D341Med (cell line): Measurements from ENCODE around the gene OSBPL1A.
A peak's percentile ranks its signal among the peaks of the same experiment; 100 is the strongest.
"Not testable (repeated sequence)": the region's sequence is repeated elsewhere in the genome, so short reads cannot be mapped to it uniquely, and the experiment has no call there.

Experiments used
- DNase-seq: peaks from one replicate; pipeline ENCODE4 v3.0.0; 2012; ENCODE audit warnings: low spot score

OSBPL1A gene

GRCh38 chr18:24185805-24186204, 211.8 kb downstream of the OSBPL1A start:
- no peak for DNase-seq

GRCh38 chr18:24181806-24182205, 215.8 kb downstream of the OSBPL1A start:
- no peak for DNase-seq

- no peak for DNase-seq
Measured at GRCh38 chr18:24180048-24180447, 217.6 kb downstream of the OSBPL1A start.

GRCh38 chr18:24177499-24178133, 220.0 kb downstream of the OSBPL1A start:
- no peak for DNase-seq

- DNase-seq: peak; percentile 88
Measured at GRCh38 chr18:24176727-24177416, 220.8 kb downstream of the OSBPL1A start.

- no peak for DNase-seq
Measured at GRCh38 chr18:24173997-24174396, 223.6 kb downstream of the OSBPL1A start.

- DNase-seq: no peak
Measured at GRCh38 chr18:24170360-24170759, 227.3 kb downstream of the OSBPL1A start.

- DNase-seq: no peak
Measured at GRCh38 chr18:24168496-24168895, 229.1 kb downstream of the OSBPL1A start.

- no peak for DNase-seq
Measured at GRCh38 chr18:24161304-24161703, 236.3 kb downstream of the OSBPL1A start.

- DNase-seq: no peak
Measured at GRCh38 chr18:24160086-24160485, 237.5 kb downstream of the OSBPL1A start.

GRCh38 chr18:24157855-24158254, 239.8 kb downstream of the OSBPL1A start:
- no peak for DNase-seq

- DNase-seq: no peak
Measured at GRCh38 chr18:24153397-24153796, 244.2 kb downstream of the OSBPL1A start.

GRCh38 chr18:24149591-24149990, 248.0 kb downstream of the OSBPL1A start:
- not testable (repeated sequence) for DNase-seq

GRCh38 chr18:24142376-24142775, 255.2 kb downstream of the OSBPL1A start:
- no peak for DNase-seq

- no peak for DNase-seq
Measured at GRCh38 chr18:24140697-24141096, 256.9 kb downstream of the OSBPL1A start.

- DNase-seq: peak; percentile 51
Measured at GRCh38 chr18:24138789-24139616, 258.6 kb downstream of the OSBPL1A start, which contains the start of gene CABYR. CABYR (plus strand) TSS chr18:24139062; CDS start chr18:24143115, 4,053 bp downstream.

GRCh38 chr18:24138409-24138788, 259.2 kb downstream of the OSBPL1A start:
- DNase-seq: no peak

GRCh38 chr18:24136967-24137373, 260.7 kb downstream of the OSBPL1A start:
- no peak for DNase-seq

- DNase-seq: no peak
Measured at GRCh38 chr18:24130494-24130893, 267.1 kb downstream of the OSBPL1A start.

GRCh38 chr18:24128700-24129099, 268.9 kb downstream of the OSBPL1A start:
- no peak for DNase-seq

- DNase-seq: peak; percentile 51
Measured at GRCh38 chr18:24127735-24128134, 269.9 kb downstream of the OSBPL1A start.

- DNase-seq: no peak
Measured at GRCh38 chr18:24126155-24126961, 271.3 kb downstream of the OSBPL1A start.
